ENCODE measurements around the gene PI4KA.
"Not testable (repeated sequence)": the region's sequence is repeated elsewhere in the genome, so short reads cannot be mapped to it uniquely, and the experiment has no call there.

The PI4KA gene

GRCh38 chr22:20741008-20741633, 117.5 kb downstream of the PI4KA start:
- Mint-ChIP-seq H3K4me3 (no peak overlapping the region), H3K27ac (no peak overlapping the region), H3K27me3 (ENCODE audit: low read depth) (no peaks in the 10 kb centered on the region), H3K9me3 (peaks cover 9% of the 10 kb centered on the region), H3K4me1 (no peaks in the 10 kb centered on the region), H3K36me3 (ENCODE audit: low read depth) (peaks cover 75% of the 10 kb centered on the region)
- TF ChIP-seq, protein P1, sequence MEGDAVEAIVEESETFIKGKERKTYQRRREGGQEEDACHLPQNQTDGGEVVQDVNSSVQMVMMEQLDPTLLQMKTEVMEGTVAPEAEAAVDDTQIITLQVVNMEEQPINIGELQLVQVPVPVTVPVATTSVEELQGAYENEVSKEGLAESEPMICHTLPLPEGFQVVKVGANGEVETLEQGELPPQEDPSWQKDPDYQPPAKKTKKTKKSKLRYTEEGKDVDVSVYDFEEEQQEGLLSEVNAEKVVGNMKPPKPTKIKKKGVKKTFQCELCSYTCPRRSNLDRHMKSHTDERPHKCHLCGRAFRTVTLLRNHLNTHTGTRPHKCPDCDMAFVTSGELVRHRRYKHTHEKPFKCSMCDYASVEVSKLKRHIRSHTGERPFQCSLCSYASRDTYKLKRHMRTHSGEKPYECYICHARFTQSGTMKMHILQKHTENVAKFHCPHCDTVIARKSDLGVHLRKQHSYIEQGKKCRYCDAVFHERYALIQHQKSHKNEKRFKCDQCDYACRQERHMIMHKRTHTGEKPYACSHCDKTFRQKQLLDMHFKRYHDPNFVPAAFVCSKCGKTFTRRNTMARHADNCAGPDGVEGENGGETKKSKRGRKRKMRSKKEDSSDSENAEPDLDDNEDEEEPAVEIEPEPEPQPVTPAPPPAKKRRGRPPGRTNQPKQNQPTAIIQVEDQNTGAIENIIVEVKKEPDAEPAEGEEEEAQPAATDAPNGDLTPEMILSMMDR (IDR thresholded peaks at IDR 0.05; ENCODE audit: unreplicated experiment in 3 of 3) = no peak

- Mint-ChIP-seq H3K36me3 (ENCODE audit: low read depth) (peaks cover 79% of the 10 kb centered on the region), H3K27me3 (ENCODE audit: low read depth) (no peaks in the 10 kb centered on the region), H3K9me3 (peaks cover 9% of the 10 kb centered on the region), H3K4me3 (no peak overlapping the region), H3K27ac (no peak overlapping the region), H3K4me1 (no peaks in the 10 kb centered on the region)
- TF ChIP-seq, protein P1 (IDR thresholded peaks at IDR 0.05; ENCODE audit: unreplicated experiment in 3 of 3) = no peak
Measured at GRCh38 chr22:20740222-20740951, 118.2 kb downstream of the PI4KA start.

DNA sequence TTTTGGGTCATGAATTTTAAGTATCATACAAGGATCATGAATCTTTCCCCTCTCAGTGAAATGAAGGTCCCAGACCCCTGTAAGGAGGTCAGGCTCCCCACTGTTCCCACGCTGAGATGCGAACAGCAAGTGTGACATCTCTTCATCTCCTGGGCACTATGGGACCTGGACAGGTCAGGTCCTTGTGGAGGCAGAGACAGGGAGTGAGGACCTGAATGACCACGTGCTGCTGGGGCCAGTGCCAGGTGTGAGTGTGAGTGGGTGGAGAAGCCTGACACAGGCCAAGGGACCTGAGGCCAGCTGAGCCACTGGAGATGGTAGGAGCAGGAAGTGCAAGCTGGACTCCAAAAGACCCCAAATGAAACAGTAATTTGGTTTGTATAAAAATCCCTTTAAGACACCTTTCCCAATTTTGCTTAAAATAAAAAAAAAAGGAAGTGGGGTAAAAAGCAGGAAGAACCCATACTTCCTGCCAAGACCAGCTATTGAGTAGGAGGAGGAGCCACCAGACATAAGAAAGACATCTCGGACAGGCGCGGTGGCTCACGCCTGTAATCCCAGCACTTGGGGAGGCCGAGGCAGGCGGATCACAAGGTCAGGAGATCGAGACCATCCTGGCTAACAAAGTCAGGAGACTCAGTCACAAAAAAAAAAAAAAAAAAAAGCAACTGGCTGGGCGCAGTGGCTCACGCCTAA, 120.1 kb downstream of the PI4KA start:
- H3K4me1 Mint-ChIP-seq = no peaks in the 10 kb centered on the region
- peaks cover 60% of the 10 kb centered on the region for H3K36me3 Mint-ChIP-seq (ENCODE audit: low read depth)
- no peaks in the 10 kb centered on the region for H3K27me3 Mint-ChIP-seq (ENCODE audit: low read depth)
- no peak overlapping the region for H3K4me3 Mint-ChIP-seq
- TF ChIP-seq, protein P1 (IDR thresholded peaks at IDR 0.05; ENCODE audit: unreplicated experiment in 3 of 3) = no peak
- peaks cover 9% of the 10 kb centered on the region for H3K9me3 Mint-ChIP-seq
- H3K27ac Mint-ChIP-seq = no peak overlapping the region

DNA sequence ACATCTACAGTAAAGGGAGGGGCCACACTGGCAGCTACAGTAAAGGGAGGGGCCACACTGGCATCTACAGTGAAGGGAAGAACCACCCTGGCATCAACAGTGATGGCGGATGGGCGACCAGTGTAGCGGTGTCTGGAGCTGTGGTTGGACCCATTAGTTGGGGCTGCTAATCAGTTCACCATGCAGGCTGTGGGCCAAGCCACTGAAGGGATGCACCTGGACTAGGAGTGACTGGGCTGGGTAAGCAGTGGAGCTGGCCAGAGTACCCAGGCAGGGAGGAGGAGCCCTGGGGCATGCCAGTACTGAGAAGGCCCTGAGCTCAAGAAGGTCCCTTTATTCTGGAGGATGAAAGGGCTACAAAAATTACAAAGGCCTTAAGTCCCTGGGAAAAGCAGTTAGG, 121.7 kb downstream of the PI4KA start:
- H3K36me3 Mint-ChIP-seq (ENCODE audit: low read depth) = peaks cover 47% of the 10 kb centered on the region
- not testable (repeated sequence) for H3K4me1 Mint-ChIP-seq; H3K27ac Mint-ChIP-seq; H3K9me3 Mint-ChIP-seq; H3K27me3 Mint-ChIP-seq (ENCODE audit: low read depth); H3K4me3 Mint-ChIP-seq

GRCh38 chr22:20735356-20736162, 123.1 kb downstream of the PI4KA start:
- not testable (repeated sequence) for H3K27ac Mint-ChIP-seq; H3K27me3 Mint-ChIP-seq (ENCODE audit: low read depth); H3K4me3 Mint-ChIP-seq; H3K9me3 Mint-ChIP-seq; H3K4me1 Mint-ChIP-seq
- peaks cover 34% of the 10 kb centered on the region for H3K36me3 Mint-ChIP-seq (ENCODE audit: low read depth)

GRCh38 chr22:20732431-20732830, 126.2 kb downstream of the PI4KA start:
- H3K4me1 Mint-ChIP-seq; H3K9me3 Mint-ChIP-seq; H3K27ac Mint-ChIP-seq; H3K27me3 Mint-ChIP-seq (ENCODE audit: low read depth); H3K4me3 Mint-ChIP-seq: not testable (repeated sequence)
- peaks cover 16% of the 10 kb centered on the region for H3K36me3 Mint-ChIP-seq (ENCODE audit: low read depth)

DNA sequence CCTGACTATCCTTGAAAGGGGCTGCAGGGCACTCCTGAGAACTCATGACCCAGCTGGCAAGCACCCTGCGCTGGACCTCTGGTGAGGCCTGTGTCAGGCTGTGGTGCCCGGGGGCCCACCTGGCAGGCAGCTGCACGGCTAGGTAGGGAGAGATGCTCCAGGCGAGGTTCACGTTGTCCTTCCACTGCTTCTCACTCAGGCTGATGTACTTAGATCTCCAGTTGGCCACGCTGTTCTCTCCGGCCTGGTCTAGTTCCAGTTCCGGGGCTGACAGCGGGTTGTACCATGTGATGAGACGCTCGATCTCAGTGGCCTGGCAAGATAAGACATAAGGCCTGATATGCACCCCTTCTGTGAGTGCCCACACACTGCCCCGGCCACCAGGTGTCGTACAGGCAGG, 129.4 kb downstream of the PI4KA start:
- H3K9me3 Mint-ChIP-seq = no peaks in the 10 kb centered on the region

More for the DNA sequence above, 129.4 kb downstream of the PI4KA start:
- TF ChIP-seq, protein P1 (IDR thresholded peaks at IDR 0.05; ENCODE audit: unreplicated experiment in 3 of 3) = no peak
- Mint-ChIP-seq H3K36me3 (ENCODE audit: low read depth) (peaks cover 18% of the 10 kb centered on the region), H3K27me3 (ENCODE audit: low read depth) (no peaks in the 10 kb centered on the region), H3K4me3 (no peak overlapping the region), H3K4me1 (no peaks in the 10 kb centered on the region), H3K27ac (no peak overlapping the region)

All from nephron (organoid).